Fibroblast of skin of right quadriceps (primary cell): ENCODE data around the gene AQP4.

Source experiments
- DNase-seq: peaks from one replicate; pipeline ENCODE4 v3.0.0-alpha.2; 2013

The AQP4 gene, protein sequence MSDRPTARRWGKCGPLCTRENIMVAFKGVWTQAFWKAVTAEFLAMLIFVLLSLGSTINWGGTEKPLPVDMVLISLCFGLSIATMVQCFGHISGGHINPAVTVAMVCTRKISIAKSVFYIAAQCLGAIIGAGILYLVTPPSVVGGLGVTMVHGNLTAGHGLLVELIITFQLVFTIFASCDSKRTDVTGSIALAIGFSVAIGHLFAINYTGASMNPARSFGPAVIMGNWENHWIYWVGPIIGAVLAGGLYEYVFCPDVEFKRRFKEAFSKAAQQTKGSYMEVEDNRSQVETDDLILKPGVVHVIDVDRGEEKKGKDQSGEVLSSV

DNA sequence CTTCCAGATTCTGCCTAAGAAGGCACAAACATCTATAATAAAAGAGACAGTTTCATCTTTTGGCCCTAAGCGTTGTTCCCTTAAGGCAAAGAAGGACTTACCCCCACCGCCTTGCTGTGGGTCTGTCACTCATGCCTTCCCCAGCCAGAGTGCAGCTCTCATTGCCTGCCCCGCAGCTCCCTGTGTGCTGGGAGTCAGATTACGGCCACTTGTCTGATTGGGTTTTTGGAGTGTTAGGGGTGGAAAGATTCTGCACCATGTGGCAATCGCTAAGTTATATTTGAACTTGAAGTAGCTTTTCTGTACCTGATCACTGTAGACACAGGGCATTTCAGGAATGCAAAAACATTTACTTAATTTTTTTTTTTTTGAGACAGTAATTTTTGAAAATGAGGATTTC is at the start of gene AQP4:
TSS of gene AQP4 (minus strand) at position 151 of the 400 bp plus-strand sequence. CDS start at position 133, 18 bp downstream.
- DNase-seq = no peak

DNA sequence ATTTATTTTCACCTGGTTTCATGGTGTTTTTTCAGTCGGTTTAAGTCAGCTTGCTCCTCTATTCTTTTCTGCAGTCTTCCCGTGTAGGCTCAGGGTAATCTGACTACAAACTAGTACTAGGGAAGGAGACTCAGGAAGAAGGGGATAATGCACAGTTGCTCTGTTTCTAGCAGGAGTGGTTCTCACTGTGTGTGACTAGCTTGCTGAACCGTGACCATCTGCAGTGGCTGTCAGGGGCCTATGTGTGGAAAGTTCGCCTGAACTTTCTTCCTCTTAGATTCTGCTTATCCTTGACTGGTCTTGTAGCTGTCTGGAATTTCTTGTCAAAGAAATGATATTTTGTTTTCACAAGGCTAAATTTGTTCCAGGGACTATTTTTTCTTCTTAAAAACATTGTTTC is 46.3 kb upstream of the AQP4 start:
- no peak for DNase-seq

DNA sequence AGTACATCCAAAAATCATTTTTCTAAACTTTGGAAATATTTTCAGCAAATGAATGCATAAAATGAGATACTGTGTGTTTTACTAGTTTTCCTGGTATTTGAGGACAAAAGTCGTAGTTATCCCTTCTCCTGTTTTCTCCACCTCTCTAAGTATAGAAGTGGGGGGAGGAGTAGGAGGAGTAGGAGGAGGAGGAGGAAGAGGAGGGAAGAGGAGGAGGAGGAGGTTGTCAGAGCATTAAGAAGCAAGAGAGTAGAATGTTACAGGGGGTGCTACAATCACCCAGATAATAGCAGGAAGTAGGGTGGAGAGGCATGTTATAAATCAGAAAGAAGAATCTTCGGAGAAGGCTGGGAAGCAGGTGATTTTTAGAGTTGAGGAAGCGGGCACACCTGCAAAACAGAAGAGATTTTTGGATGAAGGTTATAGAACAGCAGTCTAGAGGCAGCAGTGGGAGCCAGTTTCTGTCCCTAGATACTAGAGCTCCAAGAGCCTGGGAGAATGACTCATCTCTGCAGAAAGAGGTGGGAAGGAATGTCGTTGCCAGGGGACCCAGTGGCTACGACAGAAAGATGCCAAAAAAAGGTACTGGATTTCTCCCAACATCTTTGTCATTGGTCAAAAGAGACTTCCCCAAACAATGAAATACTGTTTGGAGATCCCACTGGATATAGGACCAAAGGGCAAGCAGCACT is 44.2 kb upstream of the AQP4 start:
- DNase-seq = no peak

DNA sequence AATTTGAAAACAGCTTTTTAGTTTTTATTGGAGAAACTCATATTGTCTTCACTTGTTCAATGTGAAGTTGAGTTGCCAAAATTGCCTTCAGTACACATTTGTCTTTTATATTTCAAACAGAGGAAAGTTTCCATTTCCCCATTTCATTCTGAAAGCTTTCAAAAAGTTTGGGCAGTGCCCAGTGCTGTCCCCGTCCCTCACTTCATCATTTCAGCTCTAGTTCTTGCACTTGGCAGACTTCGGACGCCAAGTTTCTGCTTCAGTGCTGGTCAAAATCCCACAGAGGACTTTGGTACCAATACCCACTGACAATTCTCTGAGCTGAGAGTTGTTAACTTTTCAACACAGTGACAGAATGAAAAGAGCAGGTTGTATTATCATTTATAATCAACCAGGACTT is 43.4 kb upstream of the AQP4 start:
- DNase-seq = no peak

DNA sequence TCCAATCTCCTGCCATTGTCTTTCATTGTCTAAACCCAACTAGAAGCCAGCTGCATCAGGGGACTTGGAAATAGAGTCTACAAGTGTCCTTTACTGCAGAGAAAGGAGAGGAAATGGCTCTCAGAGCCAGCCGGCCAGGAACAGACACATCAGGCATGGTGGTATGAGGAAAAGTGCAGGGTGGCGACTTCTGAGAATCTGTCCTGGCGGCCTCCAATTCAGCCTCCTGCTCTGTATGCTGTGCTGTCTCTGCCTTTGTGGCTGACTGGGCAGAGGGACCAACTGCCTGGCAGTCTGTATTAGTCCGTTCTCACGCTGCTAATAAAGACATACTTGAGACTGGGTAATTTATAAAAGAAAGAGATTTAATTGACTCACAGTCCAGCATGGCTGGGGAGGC is 36.8 kb upstream of the AQP4 start:
- DNase-seq = no peak

DNA sequence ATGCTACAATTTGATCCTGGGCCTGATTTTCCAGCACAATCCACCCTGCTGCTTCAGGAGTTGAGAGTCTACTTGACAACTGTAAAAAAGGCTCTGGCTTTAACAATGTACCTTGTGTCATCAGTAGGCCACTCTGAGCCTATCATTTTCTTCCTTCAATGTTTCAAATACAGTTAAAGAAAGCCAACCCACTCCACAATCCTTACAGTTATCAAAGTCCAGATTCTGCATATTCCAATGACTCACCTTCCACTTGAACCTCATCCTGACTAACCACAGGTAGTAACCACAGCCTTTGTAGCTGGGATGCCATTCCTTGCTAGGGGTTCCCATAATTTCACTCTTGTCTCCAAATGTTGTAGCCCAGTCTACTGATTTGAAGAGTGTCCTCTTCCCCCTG is 35.5 kb upstream of the AQP4 start:
- no peak for DNase-seq

DNA sequence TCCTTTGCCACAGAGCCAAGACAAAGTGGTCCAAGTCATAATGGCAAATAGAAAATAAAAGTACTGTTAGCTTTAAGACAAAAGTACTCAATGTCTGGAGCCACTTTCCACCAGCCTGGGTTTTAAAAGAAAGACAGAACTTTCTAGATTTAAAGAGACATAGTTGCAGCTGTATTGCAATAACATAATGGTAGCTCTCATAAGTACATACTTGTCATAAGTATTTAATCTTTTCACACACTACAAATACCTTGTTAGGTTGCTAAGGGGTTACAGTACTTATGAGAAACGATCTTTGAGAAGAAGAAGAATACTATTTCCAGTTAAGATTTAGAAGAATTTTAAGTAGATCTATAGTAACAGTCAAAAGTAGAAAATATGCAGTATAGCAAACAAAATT is 28.9 kb upstream of the AQP4 start:
- DNase-seq = no peak

DNA sequence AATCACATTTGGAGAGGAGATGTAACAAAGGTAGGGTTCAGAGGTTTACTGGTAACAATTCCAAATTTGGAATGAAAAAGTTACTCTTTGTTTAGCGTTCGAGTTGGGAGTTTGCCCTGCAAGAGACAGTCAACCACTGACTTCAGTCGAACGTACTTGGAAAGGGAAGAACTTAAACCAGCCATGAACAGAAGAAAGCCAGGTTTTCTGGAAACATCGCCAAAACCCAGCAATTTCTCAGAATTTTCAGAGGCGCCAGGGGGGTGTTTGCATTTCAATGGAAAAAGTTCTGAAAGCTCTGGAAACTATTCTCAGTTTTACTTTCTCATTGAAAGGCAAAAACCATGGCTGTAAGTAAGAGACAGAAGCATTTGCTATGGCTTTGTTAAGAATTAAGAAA is 28.5 kb upstream of the AQP4 start:
- DNase-seq = no peak

DNA sequence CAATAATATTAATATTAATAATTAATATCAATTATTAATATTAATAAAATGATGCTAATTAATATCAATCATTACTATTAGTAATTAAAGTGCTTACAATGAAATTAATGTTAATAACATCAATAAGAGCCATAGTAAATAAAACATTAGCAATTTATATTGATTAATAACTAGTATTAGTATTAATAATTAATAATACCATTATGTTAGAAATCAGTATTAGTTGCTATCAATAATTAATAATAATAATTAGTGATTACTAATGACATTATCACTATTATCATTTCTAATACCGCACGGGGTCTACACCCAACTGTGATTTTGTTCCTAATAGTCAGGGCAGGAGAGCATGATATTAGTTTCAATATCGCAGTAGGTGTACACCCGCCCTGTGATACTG is 22.8 kb upstream of the AQP4 start:
- no peak for DNase-seq

DNA sequence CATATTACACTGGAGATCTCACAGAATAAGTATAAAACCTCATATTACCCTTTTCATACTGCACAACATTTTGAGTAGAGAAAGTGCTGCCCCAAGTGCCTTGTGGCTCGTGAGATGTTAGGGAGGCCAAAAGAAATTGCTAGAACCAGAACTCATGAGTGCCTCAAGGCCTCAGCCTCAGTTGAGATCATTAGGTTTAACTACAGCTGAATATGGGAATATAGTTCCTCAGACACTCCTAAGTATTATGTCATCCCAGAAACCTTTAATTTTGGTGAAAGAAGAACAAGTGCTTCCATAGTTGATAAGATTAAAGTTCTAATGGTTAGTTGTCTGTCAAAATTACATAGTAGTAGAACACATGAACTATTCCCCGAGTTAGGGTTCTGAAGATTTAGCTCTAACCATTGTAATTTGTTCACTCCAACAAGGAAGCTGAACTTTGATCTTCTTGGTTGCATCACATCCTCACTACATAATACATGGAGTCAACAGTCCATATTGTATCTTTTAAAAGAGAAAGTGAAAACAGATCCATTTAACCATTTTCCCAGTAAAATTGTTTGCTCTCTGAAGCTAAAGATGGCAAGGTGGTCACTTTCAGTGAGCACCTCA is 9.6 kb upstream of the AQP4 start:
- no peak for DNase-seq

DNA sequence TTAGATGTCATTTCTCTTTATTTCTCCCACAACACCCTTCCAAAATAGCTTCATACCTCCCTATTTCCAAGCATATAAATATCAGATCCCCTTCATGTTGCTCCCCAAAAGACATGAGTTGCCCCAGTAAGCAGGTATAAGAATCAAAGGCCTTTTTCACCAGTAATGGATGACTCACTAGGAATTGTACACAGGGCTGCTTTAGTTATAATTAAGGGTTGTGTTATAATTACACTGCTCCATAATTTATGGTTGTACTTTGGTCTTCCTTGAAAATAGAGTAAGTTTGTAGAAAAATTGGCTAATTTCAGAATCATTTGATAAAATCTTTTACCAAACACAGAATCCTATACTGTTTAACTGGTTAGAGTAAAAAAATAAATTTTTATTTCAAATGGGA is 8.8 kb upstream of the AQP4 start:
- no peak for DNase-seq

DNA sequence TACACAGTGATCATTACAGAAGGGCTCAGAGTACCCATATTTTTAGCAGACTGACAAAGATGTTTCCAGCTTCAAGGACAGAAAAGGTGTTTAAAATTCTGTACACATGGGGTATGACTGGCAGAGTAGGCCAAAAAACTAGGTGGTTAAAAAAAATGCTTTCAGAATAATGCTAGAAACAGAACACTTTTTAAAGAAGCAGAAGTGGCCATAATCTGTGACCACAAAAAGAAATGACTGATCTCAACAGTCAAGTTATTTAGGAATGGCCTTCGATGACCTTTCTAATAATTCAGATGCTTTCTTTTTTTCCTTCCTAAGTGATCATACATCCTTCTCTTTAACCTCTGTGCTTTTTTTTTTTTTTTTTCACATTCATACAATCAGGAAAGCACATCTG is 4.1 kb upstream of the AQP4 start:
- DNase-seq = no peak

DNA sequence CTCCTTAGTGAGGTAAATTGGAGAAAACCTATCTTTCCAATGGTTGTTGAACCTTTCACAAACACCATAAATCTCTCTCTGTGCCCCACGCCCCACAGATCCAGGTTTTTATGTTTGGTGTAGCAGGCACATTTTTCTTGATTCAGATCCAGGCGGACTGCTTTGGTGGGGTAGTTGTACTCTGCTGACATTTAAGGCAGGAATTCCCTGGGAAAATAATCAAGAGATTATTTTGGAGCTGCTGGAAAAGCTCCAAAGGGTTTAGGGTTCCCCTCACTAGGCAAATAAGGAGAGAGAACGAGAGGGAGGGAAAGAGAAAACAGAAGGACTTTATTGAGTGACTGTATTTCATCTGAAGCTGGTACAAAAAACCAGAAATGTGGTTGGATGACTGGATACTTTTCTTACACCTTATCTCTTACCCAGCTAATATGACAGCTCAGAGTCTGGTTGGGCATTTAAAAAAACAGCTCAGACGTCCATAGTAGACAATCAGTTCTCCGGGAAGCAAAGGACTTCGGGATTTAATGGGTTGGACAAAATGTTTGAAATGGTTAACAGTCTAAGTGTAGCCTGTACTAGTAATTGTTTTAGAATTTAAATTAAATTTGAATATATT is 3.6 kb upstream of the AQP4 start:
- no peak for DNase-seq

DNA sequence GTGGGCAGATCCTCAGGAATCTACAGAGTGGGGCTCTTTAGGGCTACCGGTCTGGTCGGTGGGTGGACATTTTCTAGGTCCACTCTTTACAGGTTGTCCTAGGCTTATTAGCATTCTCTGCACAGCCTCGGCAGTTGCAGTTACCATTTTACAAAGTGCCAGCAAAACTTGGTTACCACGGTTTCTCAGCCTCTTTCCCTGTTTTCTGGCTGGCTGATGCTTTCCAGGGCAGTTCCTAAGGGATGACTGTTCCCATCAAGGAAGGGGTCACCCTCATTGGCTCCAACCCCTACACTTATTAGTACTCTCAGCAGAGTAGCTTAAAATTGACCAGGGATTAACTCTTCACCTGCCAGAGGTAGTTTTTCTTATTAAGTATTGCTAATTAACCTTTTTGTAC is 2.0 kb upstream of the AQP4 start:
- no peak for DNase-seq

DNA sequence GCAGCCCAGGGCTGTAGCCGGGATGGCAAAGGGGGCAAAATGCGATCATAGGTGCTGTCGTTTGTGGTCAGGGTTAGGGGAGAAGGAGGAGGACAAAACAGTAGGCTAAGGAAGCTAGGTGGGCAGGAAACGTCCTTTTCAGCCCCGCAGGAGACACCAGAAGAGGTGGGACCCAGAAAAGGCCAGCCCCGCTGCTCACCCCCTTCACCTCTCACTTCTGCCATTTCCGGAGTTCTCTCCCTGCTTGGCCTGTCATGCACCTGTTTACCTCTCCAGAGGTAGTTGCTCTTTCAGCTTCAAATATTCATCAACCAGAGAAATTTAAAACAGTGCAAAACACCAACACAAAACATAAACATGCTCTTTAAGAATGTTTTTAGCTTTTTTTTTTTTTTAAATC is 849 bp downstream of the AQP4 start:
- no peak for DNase-seq

DNA sequence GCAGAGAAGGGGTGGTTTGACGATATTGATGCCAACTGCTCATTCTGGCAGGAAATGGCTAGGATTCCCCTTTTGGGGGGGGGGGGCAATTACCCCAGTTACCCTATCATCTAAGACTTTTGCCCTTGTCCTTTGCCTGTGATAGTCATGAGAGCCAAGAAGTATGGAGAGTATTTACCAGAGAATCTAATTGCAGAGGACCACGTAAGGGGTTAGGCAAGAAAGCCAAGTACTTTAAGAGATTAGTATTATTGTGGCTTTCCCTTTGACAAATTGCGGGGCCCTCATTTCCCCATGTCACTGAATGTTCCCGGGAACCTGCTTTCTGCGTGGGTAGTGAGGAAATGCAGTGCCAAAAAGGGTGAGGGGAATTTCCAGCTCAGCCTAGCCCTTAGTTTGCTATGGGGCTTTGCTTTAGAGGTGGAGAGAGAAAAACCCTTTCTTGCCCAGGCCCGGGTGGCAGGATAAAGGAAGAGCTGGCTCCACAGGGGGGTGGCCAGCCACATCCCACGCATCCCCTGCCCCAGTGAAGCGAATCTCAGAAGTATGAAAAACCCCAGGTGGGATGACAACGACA is 1.5 kb downstream of the AQP4 start:
- DNase-seq = no peak

DNA sequence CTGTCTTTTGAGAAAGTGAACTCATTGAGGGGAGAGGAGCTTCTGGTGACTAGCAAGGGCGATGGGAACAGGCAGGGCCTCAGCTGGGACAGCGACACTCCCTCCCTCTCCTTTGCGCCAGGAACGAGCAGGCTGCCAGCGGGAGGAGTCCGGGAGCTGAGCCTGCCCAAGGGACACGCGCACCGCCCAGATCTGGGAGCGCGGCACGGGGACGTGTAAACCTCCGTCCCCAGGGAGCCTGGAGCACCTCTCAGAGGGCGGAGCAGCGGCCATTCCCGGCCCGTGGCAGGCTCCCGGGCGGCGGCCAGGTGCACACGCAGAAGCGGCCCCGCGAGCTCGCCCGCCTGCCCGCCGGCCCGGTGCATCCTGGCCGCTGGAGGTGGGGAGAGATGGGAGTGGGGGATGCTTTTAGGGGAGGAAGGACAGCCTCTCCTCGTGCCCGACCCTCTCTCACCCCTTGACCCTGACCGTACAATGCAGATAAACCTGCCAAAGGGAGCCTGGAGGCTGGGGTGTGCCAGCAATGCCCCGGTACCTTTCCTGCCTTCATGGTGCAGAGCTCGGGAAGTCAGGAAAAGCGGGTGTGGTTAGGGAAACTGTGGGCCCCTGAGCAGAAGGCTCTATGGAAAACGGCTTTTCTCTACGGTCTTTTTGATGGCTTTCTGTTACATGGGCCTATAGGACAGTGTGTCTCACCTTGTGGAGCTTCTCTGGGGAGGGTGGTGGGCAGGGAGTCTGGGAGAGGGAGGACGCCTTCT is 2.2 kb downstream of the AQP4 start:
- no peak for DNase-seq

DNA sequence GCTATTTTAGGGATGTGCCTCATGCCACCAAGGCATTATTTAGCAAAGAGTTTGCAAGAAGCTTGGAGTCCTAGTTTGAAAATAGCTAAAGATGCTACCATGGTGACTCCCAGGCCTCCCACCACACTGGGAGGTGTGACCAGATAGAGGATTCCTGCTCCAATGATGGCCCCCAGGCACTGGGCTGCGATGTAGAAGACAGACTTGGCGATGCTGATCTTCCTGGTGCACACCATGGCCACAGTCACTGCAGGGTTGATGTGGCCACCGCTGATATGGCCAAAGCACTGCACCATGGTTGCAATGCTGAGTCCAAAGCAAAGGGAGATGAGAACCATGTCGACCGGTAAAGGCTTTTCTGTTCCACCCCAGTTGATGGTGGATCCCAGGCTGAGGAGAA is 3.4 kb downstream of the AQP4 start:
- DNase-seq = no peak

DNA sequence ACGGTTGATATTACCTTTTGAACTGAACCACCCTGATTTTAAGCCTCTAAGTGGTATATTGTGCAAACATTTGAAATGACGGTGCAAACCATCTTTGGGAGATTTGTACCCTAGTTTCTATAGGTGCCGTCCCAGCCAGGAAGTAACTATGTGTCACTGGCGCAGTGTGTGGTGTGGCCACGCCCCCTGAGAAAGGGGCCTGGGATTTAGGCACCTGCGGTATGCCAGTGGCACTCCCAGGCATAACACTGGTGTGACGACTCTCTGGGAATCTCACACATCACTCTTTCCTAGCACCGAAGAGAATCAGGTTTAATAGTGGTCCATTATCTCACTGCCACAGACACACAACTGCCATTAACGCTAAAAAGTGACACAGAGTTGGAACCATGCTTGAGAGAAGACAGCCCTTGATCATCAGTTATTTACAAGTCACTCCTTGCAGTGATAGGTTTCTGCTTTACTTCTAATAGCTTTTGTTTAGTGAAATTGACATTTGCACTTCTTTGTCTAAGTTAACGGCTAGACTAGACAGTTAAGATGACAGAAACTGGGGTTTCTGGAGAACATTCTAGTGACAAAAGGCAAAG is 11.1 kb downstream of the AQP4 start:
- no peak for DNase-seq

DNA sequence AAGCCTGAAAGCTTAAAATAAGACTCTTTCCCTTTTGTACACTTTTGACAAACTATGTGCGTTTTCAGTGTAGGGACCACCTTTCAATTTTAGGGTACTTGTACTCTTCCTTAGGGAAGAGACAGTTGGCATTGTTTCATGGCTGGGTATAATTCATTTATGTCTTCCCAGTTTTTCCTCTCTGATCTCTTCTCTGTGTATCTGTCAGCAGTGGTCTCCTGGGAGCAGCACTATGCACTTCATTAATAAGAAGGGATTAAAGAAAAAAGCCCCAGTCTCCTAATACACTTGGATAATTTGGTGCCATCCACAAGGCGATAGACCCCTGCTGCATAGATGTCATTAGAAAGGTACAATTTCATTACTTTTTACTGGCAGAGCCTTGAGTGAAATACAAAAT is 12.1 kb downstream of the AQP4 start:
- DNase-seq = no peak

DNA sequence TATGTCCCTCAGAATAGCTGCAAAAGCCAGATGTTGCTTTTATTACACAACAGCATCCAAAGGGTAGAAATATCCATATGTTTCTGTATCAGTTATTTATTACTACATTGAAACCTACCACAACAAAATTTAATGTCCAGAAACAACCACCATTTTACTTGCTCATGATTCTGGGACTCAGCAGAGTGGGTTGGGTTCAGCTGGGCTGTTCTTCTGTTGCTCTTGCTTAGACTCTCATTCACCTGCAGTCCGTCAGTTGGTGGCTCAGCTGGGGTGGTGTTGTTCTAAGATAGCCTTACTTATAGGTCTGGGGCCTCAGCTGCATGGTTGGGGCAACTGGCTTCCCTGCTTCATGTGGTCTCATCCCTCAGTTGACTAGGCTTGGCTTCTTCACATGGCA is 21.7 kb downstream of the AQP4 start:
- DNase-seq = no peak

DNA sequence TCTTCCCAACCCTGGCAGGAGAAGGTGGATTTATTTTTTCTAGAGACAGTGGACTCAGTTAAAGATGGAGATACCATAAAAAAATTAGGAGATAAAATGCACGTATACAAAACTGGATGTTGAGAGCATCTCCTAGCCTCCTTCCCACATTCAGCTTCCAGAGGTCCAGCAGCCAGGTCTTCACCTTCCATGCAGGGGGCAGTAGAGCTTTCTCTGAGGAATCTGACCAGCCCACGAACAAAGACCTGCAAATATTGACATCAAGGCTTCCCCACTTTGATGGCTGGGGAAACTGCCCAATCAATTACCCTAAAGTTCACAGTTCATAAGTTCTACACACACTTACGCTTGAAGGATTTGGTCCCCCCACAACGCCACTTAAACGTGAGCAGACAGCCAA is 24.5 kb downstream of the AQP4 start:
- DNase-seq = no peak
